CD4-positive, alpha-beta T cell treated with Interferon alpha-2 for 1 hour (primary cell): ENCODE data around the gene KCNJ6.

ENCODE experiments used
- DNase-seq, 2 donors: peaks; one replicate each; pipeline ENCODE4 v3.0.0-alpha.2; 2020 to 2022

The KCNJ6 gene

DNA sequence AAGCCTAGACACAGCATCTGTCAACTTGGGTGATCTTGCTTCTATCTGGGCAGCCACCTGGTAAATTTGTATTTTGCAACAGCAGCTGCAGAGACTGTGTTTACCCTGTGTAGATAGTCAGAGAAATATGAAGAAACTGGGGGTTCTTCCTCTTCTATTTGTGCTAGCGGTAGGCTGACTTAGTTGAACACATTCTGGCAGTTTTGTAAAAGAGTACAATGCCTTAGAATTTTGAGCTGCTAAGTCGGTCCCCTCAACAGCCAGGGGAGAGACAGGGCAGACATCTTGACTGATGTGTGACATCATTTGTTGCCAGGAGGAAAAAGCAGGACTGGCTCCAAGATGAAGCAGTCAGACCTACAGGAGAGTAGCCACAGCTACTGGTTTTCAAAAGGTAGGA, 53.7 kb downstream of the KCNJ6 start:
- peak in 1 of 2 donors; percentile 17 for DNase-seq

DNA sequence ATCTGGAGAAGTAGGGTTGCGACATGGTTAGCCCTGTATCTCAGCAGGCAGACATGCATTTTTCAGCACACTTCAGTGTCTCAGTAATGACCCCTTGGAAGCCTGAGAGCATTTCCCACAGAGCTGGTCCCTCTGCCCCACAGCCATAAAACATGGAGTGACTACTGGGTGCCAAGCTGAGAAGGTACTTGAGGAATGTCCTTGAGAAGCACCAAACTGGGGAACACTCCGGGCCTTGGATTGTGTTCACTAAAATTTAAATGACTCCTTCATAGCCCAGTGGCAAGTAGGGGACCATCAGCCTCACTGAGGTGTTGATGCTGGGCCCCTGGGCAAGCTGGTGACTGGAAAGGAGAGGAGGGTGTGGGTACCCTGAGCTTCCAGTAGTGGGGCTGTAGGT, 54.7 kb downstream of the KCNJ6 start:
- no peak for DNase-seq

DNA sequence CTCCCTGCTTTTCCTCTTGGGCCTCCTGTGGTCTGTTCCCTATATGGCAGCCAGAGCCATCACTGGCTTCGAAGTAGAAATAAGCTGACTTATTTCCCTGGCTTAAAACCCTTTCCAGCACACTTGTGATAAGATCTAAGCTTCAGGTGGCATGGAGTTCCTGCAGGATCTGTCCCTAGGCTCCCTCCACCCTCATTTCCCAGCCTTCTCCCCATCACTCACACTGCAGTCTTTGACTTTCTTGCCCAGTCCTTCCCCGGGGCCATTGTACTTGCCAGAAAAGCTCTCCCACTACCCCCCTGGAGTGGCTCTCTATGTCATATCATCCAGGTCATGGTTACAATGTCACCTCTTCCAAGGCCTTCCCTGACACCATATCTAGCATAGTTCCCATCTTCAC, 55.8 kb downstream of the KCNJ6 start:
- DNase-seq: no peak

DNA sequence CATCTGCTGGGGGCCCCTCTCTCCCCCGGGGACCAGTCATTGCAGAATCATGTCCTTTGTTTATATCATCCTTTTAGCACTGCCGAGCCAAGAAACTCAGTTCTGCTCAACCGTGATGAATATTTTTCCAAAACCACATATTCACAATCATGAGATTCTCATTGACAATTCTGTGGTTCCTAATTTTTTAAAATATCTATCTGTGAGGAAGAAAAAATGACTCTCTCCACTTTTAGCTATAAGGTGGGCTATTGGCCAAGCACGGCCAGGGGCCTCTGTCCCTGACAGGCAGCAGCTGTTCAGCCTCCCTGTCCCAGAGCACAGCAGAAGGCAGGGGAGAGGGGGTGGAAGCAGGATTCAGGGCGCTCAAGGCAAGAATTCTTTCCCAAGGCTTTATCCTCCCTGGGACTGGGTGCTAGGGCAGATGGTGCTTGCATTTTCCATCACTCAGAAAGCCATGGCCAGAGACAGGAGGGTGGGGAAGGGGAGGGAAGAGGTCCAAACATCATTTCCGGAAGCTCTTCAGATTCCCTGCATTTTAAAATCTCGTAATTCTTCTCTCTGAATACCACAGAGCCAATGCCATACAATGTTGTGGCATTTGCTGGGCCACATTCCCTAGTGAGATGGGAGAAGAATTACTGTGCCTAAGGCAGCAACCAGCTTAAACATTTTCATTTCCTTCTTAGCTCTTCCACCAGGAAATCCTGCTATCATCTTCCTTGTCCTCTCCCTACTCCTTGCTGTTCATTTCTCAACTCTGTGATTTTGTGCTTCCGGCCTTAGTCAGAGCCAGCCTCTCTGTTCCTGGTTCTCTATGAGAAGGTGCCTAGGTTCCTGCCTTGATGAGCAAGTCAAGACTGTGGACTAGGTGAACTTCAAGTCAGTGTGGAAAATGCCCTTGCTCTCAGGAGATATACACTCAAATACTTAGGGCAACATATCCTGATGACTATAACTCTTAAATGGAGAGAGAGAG, 60.3 kb downstream of the KCNJ6 start:
- no peak for DNase-seq

DNA sequence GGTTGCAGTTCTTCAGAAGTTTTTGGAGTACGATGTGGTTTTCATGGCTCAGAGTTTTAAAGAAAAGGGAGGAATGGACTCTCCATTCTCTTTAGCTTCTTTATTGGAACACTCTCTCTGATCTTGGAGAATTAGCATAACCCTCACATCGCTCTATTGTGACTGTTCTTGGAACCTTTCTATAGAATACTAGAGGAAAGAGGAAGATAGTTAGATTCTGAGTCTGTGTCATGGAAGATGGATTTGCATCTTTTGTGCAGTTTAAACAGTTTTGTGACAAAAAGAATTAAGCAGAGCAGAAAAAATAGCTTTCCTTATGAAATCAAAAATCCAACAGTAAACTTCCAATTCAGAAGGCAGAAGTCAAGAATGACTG, 61.0 kb downstream of the KCNJ6 start:
- no peak for DNase-seq

DNA sequence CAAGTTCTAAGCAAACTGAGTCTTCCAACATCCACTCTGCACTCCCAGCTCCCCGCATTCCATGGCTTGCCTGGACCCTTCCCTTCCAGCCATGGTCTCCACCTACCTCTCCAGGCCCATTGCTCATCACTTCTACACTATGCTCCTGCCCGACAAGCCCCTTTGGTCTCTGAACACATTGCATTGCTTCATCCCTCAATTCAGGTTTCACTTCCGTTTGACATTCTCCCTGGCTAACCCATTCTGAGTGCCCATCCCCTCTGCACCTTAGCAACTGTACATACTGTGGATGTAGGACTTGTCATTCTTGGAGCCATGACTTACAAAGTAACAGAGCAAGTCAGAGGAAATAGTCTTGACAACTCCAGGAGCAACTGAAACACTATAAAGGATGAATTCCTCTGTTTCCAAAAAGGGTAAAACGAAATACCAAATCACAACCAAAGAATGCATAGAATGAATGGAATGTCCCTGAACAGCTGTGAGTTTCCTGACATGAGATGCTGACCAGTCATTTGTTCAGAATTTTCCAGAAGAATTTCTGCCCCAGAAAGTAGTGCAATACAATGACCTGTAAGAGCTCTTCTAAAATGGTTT, 66.7 kb downstream of the KCNJ6 start:
- DNase-seq: no peak

DNA sequence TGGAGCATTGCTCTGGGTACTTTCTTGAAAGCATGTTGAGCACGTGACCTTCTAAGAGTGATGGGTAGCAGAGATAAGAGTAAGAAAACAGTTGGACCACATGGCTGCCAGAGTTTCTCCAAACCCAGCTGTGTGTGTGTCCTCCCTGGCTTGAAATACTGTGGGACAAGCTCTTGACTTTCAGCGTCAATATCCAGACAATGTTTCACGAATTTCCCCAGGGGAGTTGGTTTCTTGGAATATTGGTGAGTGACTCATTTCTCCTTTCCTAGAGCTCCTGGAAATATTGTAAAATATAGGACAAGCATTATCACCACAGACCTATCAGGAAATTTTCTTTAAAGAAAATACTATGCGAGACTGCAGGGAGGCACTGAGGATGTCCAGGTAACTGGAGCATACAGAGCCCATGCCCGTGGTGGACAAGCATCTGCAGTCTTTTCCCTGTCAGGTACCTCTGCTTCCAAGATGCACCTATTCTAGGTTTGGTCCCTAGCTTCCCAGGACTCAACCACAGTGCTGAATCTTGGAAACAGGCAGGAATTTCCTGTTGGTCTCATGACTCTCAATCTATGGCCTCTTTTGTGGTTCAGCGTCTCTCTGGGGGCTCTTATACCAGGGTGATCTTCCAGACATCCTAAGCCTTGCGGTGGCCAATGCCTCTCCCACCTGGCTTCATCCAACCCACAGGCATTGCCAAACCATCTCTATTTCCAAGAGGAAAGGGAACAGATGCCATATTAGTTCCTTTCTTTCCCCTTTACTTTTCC, 67.4 kb downstream of the KCNJ6 start:
- no peak for DNase-seq

DNA sequence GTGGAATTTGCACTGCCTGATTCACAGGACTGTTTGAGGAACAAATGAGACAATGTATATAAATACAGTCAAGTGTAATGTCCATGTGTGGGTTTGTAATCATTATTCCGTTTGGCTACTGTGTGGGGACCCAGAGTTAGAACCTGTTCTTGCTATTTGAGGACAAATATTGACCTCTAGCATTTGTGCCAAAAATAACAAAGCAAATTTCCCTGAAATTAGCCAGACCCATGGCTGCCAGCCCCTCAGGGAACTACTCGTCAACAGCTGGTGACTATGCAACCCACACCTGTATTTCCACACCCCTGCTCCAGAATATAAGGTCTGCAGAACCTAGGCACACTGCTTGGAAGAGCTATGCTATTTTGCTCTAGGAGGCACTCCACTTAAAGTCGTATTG, 70.7 kb downstream of the KCNJ6 start:
- DNase-seq: no peak

DNA sequence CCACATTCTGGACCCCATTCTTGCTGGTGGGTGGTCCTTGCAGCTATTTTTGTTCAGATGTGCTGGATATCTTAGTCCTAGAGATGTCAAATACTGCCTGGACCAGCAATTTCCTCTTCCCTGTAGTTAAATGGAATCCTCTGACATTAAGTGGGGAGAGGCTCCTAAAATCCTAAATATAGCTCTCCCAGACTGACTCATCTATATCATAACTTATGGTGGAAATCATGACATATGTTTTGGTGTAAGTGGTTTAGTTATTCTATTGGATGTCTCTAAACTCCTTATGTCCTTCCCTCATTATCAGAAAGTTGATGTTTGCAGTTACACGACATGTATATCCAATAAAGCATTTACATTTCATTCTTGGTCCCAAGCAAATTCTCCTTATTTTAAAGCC, 73.1 kb downstream of the KCNJ6 start:
- no peak for DNase-seq

DNA sequence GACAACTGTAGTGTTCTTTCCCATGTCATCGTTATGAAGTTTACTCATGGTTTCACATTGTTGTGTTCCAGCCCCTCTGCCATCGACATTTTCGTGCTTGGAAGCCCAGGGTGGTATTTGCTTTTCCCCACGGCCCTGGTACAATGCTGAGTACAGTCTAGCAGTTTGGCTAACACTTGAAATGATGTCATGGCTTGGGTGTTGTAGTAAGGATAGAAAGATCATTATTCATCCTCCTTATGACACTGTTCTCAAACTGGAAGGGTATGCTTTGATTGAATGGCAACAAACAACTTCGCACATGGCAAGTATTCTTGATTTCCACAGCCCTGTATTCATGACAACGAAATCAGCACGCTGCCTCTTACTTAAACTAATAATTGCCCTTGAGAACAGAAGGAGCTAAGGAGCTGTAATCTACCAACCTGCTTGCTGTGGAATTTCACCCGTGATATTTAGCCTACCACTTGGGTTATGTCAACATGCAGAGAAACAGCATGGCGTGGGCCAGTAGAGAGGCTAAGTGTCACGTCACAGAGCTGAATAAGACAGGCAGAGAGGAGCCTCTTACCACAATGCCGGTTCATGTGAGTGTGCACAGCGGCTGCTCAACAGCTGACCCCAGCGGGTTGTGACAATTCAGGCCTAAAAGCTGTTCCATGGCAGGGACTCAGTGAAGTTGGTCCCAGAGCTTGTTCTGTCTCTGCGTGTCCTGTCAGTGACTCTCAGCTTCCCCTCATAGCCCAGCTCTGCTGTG, 73.9 kb downstream of the KCNJ6 start:
- DNase-seq: no peak

DNA sequence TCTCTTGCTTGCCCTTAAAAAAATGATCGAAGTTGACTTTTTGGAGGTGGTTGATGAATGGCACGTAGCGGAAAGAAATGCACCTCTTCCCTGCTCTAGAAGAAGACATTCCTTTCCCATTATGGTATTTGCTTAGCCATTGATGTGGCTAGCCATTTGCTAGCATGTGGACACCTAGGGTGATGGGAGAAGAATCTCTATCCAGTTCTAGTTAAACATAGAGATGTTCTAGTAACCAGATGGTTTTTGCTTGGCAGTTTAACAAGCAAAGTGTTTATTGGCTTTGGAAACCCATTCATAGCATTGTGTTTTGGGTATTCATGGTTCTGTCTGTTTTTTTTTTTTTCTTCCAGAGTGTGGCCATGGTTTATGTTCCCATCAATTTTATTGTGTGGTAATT, 78.9 kb downstream of the KCNJ6 start:
- no peak for DNase-seq

DNA sequence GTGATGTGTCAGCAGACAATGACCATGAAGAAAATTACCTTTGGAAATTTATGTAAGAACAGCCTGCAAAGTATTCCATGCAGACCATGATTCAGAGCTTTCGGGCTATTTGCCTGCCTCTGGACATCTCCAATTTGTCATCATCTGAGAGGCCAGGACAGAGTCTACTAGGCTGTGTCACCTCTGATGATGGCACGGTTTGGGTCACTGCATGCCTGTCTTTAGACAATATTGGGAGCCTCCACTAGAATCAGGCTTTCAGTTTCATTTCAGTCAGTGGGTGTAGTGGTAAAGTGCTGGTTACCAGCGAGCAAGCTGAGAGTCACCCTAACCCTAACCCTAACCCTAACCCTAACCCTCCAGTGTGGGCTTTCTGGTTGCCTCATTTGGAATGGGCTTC, 80.8 kb downstream of the KCNJ6 start:
- no peak for DNase-seq

DNA sequence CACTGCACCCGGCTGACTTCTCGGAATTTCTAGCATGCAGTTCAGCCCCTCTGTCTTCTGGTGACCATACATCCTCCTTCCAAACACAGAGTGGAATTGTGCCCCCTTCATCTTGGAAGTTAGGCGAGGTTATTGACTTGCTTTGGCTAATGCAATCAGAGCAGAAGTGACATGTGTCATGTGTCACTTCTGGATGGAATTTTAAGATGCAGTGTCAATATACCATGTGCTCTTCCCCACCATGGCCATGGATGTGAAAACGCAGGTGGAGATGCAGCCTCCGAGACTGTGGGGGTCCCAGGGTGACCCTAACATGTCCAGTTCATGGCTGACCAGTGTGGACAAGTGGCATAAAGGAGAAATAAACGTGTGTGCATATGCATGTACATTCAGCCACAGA, 83.0 kb downstream of the KCNJ6 start:
- DNase-seq: no peak

DNA sequence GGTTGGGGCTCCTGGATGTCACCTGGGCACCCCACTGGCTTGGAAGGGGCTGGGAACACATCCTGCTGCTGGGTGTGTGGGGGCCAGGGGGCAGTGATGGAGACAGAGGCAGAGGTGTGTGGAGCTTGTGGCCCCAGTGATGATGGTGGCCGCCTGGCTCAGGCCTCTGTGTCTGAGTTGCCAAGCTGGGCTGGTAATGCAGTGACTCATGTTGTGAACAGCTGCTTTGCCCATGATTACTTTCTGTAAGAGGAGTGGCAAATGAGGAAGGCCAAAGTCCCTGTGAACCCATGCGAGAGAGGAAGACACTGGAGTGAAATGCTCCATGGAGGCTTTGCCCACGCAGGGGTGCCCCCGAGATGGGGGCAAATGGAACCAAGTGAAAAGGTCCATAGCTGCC, 86.8 kb downstream of the KCNJ6 start:
- peak in 1 of 2 donors; percentile 39 for DNase-seq

DNA sequence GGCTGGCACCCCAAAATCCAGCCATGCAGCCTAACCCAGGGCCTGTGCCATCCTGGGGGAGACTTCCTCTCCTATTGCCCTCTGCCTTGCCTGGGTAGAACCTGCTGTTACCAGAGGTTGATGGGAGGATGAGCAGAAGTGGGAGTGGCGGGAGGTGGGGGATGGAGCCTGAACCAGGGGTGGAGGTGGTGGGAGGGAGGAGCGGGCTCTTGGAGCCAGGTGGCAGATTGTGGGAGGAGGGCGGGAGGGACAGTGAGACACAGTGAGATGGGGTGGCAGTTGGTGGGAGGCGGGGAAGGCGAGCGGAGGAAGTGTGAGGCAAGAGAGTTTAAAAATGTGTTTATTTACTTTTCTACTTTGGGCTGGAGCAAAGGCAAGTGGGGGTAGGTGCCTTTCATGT, 87.3 kb downstream of the KCNJ6 start:
- DNase-seq: no peak

DNA sequence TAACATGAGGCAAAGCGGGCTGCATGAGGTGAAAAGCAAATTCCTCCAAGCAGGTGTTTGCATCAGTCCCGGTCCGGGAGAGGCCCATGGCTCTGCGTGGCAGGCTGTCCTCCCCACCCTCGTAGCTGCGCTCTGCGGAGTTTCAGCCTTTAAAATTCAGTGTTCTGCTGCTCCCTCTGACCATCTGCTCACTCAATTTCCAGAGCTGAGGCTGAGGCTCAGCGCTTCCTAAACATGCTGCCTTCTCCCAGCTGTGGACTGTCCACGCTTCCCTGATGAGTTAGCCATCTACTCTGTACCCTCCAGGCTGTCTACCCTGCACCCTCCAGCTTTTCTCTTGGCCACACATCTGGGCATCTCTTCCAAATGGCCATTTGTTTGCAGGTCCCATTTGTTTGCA, 87.7 kb downstream of the KCNJ6 start:
- DNase-seq: no peak

DNA sequence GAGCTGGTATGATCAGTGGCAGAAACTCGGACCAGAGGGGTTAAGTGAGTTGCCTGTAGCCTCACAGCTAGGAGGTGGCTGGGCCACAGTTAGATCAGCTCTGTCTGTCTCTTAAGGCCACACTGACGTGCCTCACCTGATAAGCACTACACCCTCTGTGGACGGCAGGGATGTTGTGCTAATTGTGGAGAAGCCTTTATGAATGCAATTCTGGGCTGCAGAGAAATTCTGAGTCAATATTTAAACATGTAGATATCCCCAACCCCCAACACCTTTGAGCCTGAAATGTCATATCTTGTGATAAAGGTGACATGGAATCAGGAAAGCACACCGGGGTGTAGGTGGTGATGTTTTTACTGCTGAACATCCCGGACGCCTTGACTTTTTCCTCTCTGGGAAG, 88.3 kb downstream of the KCNJ6 start:
- no peak for DNase-seq

DNA sequence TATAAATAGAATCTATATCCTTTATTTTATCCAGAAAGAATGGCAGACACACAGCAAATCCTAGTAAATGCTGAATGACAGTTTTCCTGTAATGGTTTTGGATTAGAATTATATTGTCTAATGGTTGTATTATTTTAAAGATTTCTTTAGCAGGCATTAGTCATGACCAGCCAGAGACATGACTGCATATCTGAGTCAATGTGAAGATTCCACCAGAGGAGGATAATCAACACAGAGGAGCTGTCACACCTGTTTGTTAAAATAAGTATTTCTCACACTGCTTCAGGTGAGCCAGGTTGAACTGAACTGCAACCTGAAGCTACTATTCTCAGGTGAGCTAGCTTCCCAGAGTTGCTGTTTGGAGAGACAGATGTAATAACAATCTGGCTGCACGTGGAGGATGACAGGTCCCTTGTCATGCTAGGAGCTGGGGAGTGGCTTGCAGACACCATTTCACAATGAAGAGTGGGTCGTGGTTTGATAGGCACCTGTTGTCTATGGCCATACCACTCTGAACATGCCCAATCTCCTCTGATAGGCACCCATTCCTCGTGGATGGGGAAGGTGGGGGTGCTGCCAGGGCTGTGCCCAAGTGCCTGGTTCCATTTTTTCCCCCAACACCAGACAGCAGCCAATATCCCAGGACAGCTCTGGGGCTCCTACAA, 94.3 kb downstream of the KCNJ6 start:
- DNase-seq: no peak

DNA sequence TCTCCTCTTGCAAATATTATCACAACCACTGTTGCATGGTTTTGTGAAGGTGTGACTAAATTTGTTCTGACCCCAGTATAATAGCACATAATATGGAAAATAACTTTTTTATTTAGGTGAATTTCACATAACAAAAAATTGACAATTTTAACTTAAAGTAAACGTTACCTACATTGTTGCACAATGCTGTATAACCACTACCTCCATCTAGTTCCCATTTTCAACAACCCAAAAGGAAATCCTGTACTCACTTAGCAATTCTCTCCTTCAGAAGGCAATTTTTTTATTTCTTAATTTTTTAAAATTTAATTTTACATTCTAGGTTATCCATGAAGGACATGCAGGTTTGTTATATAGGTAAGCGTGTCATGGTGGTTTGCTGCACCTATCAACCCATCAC, 95.2 kb downstream of the KCNJ6 start:
- no peak for DNase-seq

DNA sequence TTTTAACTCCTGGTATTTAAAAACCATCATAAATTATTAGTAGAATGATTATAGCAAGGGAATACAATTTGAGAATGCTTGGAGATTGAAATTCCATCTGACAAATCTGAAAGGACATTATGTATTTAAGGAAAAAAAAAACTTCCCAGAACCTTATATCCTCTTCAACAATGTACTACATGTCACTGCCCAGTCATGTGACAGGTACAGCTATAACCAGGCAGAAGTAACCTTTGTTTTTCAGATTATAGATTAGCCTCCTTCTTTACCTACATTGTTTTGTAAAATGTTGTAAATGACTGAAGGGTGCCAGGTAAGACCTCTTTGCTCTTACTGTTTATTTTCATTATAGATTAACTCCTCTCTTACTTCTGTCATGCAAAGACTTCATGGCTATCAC, 96.9 kb downstream of the KCNJ6 start:
- no peak for DNase-seq

DNA sequence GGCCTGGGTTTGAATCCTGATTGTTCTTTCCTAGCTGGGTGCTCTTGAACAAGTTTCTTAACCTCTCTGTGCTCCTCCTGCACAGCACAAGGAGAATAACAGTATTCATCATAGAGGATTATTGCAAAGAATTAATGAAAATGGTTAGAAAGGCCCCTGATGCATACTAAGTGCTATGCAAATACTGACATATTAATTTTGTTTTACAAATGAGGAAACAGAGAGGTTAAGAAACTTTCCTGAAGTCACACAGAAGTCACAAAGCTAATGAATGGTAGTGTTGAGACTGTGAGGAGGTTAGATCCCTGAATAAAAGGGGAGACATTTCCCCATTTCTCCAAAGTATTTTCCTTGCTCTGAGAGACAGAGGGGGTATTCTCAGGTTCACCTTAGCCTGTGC, 99.0 kb downstream of the KCNJ6 start:
- no peak for DNase-seq

DNA sequence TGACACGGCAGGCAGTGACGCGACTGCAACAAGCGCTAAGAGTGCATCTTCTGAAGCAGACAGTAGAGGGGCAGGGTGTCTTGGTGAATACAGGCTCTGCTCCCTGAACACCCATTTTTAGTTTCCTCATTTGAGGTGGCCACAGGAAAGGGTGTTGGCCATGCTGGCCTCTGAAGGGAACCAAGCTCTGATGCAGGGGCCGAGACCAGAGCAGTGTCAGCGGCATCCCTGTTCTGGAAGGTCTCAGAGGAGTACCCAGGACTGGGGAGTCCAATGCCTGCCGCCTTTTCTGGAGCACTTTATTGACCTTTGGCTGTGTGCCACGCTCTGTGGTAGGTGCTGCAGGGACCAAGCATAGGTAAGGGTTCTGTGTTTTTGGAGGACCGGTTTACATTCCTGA, 100.4 kb downstream of the KCNJ6 start:
- DNase-seq: peak; percentile 9 to 26

DNA sequence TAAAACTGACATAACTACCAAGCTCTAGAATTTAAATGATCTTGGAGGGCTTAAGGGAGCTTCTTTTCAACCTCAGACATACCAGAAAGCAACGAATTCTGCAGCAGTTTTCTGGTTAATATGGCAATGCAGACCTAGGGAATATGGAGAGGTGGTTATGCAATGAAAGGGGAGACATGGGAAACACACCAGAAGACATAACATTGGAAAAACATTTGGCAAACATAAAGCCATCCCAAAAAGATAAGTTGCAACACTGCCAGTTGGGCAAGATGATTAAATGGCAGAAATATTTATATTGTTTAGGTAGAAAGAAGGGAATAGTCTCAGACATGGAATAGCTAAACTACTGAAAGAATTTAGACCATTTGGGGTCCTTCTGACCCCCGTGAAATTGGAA, 104.5 kb downstream of the KCNJ6 start:
- DNase-seq: no peak
